H9 (cell line): Measurements from ENCODE around the gene CLEC16A. TPM values are rescaled to one million over a fixed set of nuclear protein-coding genes. Genes with fewer than 3 reads are reported as not detected.
"Not testable (repeated sequence)": the region's sequence is repeated elsewhere in the genome, so short reads cannot be mapped to it uniquely, and the experiment has no call there.

Experiments used
- DNase-seq: peaks from one replicate; pipeline ENCODE4 v3.0.0-alpha.2; 2017
- H2AFZ ChIP-seq: one replicate; pipeline ENCODE4 v1.6.1; 2013; ENCODE audit warnings: mild to moderate bottlenecking, low read length, control low read depth, moderate library complexity
- H2AK5ac ChIP-seq: 2 replicates; pipeline ENCODE4 v1.6.1; 2013; ENCODE audit warnings: low read length, control low read depth, mixed read lengths; ENCODE audit not compliant: insufficient read length
- H2BK120ac ChIP-seq: one replicate; pipeline ENCODE4 v1.6.1; 2013; ENCODE audit warnings: low read depth, mild to moderate bottlenecking, low read length, control low read depth, inconsistent platforms; ENCODE audit not compliant: poor library complexity, severe bottlenecking
- H2BK12ac ChIP-seq: 2 replicates; pipeline ENCODE4 v1.6.1; 2013; ENCODE audit warnings: low read length, control low read depth, mixed read lengths, low read depth; ENCODE audit not compliant: insufficient read length
- H2BK15ac ChIP-seq: 2 replicates; pipeline ENCODE4 v1.6.1; 2013; ENCODE audit warnings: low read depth, low read length, control low read depth
- H2BK20ac ChIP-seq: one replicate; pipeline ENCODE4 v1.6.1; 2013; ENCODE audit warnings: low read depth, mild to moderate bottlenecking, low read length, control low read depth, inconsistent platforms; ENCODE audit not compliant: poor library complexity, severe bottlenecking
- H2BK5ac ChIP-seq: 2 replicates; pipeline ENCODE4 v1.6.1; 2013; ENCODE audit warnings: low read length, control low read depth, mixed read lengths; ENCODE audit not compliant: insufficient read length
- H3K14ac ChIP-seq: 2 replicates; pipeline ENCODE4 v1.6.1; 2013; ENCODE audit warnings: low read length, control low read depth; ENCODE audit not compliant: insufficient read depth
- H3K18ac ChIP-seq: 2 replicates; pipeline ENCODE4 v1.6.1; 2013; ENCODE audit warnings: low read depth, mild to moderate bottlenecking, mixed read lengths, low read length, control low read depth; ENCODE audit not compliant: insufficient read length
- H3K23ac ChIP-seq: 2 replicates; pipeline ENCODE4 v1.6.1; 2013; ENCODE audit warnings: low read length, control low read depth, mixed read lengths, low read depth; ENCODE audit not compliant: insufficient read length
- H3K23me2 ChIP-seq: 2 replicates; pipeline ENCODE4 v1.6.1; 2013; ENCODE audit warnings: low read depth, mild to moderate bottlenecking, mixed read lengths, low read length, control low read depth; ENCODE audit not compliant: insufficient read length, poor library complexity, severe bottlenecking
- H3K27ac ChIP-seq: 2 replicates; pipeline ENCODE4 v1.5.1; 2013; ENCODE audit warnings: low read length, control low read depth, mixed read lengths, low read depth; ENCODE audit not compliant: insufficient read length
- H3K27me3 ChIP-seq: 2 replicates; pipeline ENCODE4 v1.6.1; 2013; ENCODE audit warnings: low read length, control low read depth, inconsistent platforms; ENCODE audit not compliant: insufficient read depth
- H3K4ac ChIP-seq: 2 replicates; pipeline ENCODE4 v1.6.1; 2013; ENCODE audit warnings: low read depth, mild to moderate bottlenecking, control low read depth, inconsistent platforms, low read length, moderate library complexity
- H3K4me1 ChIP-seq: 2 replicates; pipeline ENCODE4 v1.6.1; 2013; ENCODE audit warnings: low read length, control low read depth, inconsistent platforms; ENCODE audit not compliant: insufficient read depth
- H3K4me2 ChIP-seq: 2 replicates; pipeline ENCODE4 v1.6.1; 2013; ENCODE audit warnings: low read length, control low read depth, mixed read lengths; ENCODE audit not compliant: insufficient read length, insufficient read depth
- H3K56ac ChIP-seq: 2 replicates; pipeline ENCODE4 v1.6.1; 2013; ENCODE audit warnings: low read depth, mild to moderate bottlenecking, mixed read lengths, low read length, control low read depth; ENCODE audit not compliant: insufficient read length
- H3K79me1 ChIP-seq: 2 replicates; pipeline ENCODE4 v1.6.1; 2013; ENCODE audit warnings: low read depth, mild to moderate bottlenecking, moderate library complexity, low read length, control low read depth, inconsistent platforms; ENCODE audit not compliant: insufficient read depth, poor library complexity, severe bottlenecking
- H3K79me2 ChIP-seq: 2 replicates; pipeline ENCODE4 v1.6.1; 2013; ENCODE audit warnings: low read length, control low read depth, inconsistent platforms; ENCODE audit not compliant: insufficient read depth
- H3K9ac ChIP-seq: 2 replicates; pipeline ENCODE4 v1.6.1; 2013; ENCODE audit warnings: low read length, control low read depth, mixed read lengths; ENCODE audit not compliant: insufficient read length; ENCODE audit errors: extremely low read depth
- H3K9me3 ChIP-seq: one replicate; pipeline ENCODE4 v1.6.1; 2013; ENCODE audit warnings: low read depth, low read length, inconsistent platforms; ENCODE audit not compliant: control insufficient read depth
- H3T11ph ChIP-seq: one replicate; pipeline ENCODE4 v1.6.1; 2013; ENCODE audit warnings: mild to moderate bottlenecking, low read length, control low read depth, inconsistent platforms
- H4K20me1 ChIP-seq: one replicate; pipeline ENCODE4 v1.6.1; 2013; ENCODE audit not compliant: control insufficient read depth, insufficient read length, insufficient read depth
- H4K5ac ChIP-seq: 2 replicates; pipeline ENCODE4 v1.6.1; 2013; ENCODE audit warnings: low read depth, mild to moderate bottlenecking, mixed read lengths, low read length, control low read depth; ENCODE audit not compliant: insufficient read length
- H4K8ac ChIP-seq: replicated peaks from 2 replicates; pipeline ENCODE4 v1.6.1; 2013; ENCODE audit warnings: low read length, control low read depth, mixed read lengths, low read depth; ENCODE audit not compliant: insufficient read length
- H4K91ac ChIP-seq: 2 replicates; pipeline ENCODE4 v1.6.1; 2013; ENCODE audit warnings: low read depth, mild to moderate bottlenecking, moderate library complexity, mixed read lengths, low read length, control low read depth; ENCODE audit not compliant: insufficient read length
- H3K27ac Mint-ChIP-seq, 3 experiments: 2 replicates in 2 of 3; 3 replicates in 1 of 3; pipeline ENCODE4 v1.8.0; 2020 to 2021; ENCODE audit warnings: mixed read lengths in 3 of 3, mild to moderate bottlenecking in 1 of 3, moderate library complexity in 1 of 3
- H3K27me3 Mint-ChIP-seq: 2 replicates; pipeline ENCODE4 v1.8.0; 2021; ENCODE audit warnings: low read depth, mild to moderate bottlenecking, moderate library complexity, mixed read lengths
- H3K36me3 Mint-ChIP-seq, 3 experiments: 2 replicates in 2 of 3; 3 replicates in 1 of 3; pipeline ENCODE4 v1.8.0; 2020 to 2021; ENCODE audit warnings: low read depth in 3 of 3, mixed read lengths in 3 of 3; ENCODE audit not compliant: insufficient read depth in 1 of 3
- H3K4me1 Mint-ChIP-seq, 2 experiments: 2 replicates each; pipeline ENCODE4 v1.8.0; 2020; ENCODE audit warnings: mixed read lengths in 2 of 2
- H3K4me3 Mint-ChIP-seq, 2 experiments: 2 replicates in 1 of 2; 3 replicates in 1 of 2; pipeline ENCODE4 v1.8.0; 2020 to 2021; ENCODE audit warnings: mild to moderate bottlenecking in 2 of 2, mixed read lengths in 2 of 2, moderate library complexity in 1 of 2
- H3K9me3 Mint-ChIP-seq, 2 experiments: 2 replicates in 1 of 2; 3 replicates in 1 of 2; pipeline ENCODE4 v1.8.0; 2020; ENCODE audit warnings: mild to moderate bottlenecking in 2 of 2, mixed read lengths in 2 of 2, moderate library complexity in 1 of 2
- whole genome bisulfite sequencing: extraction: QIAGEN DNeasy Blood & Tissue Kit; methylation state at CpG from one replicate; pipeline ENCODE4 v1.1.7; 2013; ENCODE audit warnings: missing lambda C conversion rate, low lambda C conversion rate, mixed read lengths; ENCODE audit not compliant: insufficient read length; ENCODE audit errors: extremely low coverage; 5-methylcytosine and 5-hydroxymethylcytosine counted together
- total RNA-seq: library from RNA; stranded (reverse); gene quantifications from 2 replicates; pipeline ENCODE4 v1.2.1, GENCODE V29; 2021
- TF ChIP-seq, protein P1 (sequence below): fragments of 200-600 bp; sonication (generic); conservative IDR thresholded peaks from 3 replicates; pipeline ENCODE4 v1.8.0; 2021; ENCODE audit warnings: antibody characterized with exemption, mild to moderate bottlenecking

The CLEC16A gene
- total RNA-seq, 1 experiment from 2014 or later = 15.2 TPM

GRCh38 chr16:10941127-10941933 is 3.0 kb upstream of the CLEC16A start:
- WGBS = no CpG with 5 or more reads among the region's 36 CpGs
- Histone ChIP-seq H3K79me2 (no peaks in the 10 kb centered on the region; the same call in 1 of the 2 replicates), H4K20me1 (no peaks in the 10 kb centered on the region), H3K56ac (no peak overlapping the region), H2AK5ac (no peak overlapping the region), H2BK20ac (no peak overlapping the region), H4K91ac (no peak overlapping the region), H2BK120ac (no peak overlapping the region), H3K27ac (no peak overlapping the region), H3K9me3 (no peaks in the 10 kb centered on the region), H3T11ph (no peak overlapping the region), H3K18ac (no peak overlapping the region), H4K8ac (no peak overlapping the region), H2AFZ (no peak overlapping the region), H3K4ac (no peak overlapping the region), H3K14ac (no peak overlapping the region; the same call in 1 of the 2 replicates), H2BK12ac (no peak overlapping the region), H3K23ac (no peak overlapping the region), H3K4me2 (peak overlapping the region; percentile 65), H3K4me1 (peaks cover 5% of the 10 kb centered on the region; the same call in 1 of the 2 replicates), H4K5ac (no peak overlapping the region), H2BK5ac (no peak overlapping the region), H2BK15ac (no peak overlapping the region), H3K27me3 (no peaks in the 10 kb centered on the region), H3K23me2 (peaks cover 11% of the 10 kb centered on the region), H3K9ac (peak overlapping the region; percentile 29), H3K79me1 (peaks cover 6% of the 10 kb centered on the region)
- peaks cover 8 to 26% (median 12%) of the 10 kb centered on the region in 3 experiments; a peak in 6 of 7 replicates for H3K36me3 Mint-ChIP-seq
- TF ChIP-seq, protein P1, sequence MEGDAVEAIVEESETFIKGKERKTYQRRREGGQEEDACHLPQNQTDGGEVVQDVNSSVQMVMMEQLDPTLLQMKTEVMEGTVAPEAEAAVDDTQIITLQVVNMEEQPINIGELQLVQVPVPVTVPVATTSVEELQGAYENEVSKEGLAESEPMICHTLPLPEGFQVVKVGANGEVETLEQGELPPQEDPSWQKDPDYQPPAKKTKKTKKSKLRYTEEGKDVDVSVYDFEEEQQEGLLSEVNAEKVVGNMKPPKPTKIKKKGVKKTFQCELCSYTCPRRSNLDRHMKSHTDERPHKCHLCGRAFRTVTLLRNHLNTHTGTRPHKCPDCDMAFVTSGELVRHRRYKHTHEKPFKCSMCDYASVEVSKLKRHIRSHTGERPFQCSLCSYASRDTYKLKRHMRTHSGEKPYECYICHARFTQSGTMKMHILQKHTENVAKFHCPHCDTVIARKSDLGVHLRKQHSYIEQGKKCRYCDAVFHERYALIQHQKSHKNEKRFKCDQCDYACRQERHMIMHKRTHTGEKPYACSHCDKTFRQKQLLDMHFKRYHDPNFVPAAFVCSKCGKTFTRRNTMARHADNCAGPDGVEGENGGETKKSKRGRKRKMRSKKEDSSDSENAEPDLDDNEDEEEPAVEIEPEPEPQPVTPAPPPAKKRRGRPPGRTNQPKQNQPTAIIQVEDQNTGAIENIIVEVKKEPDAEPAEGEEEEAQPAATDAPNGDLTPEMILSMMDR = no peak
- no peak for DNase-seq
- peaks cover 41 to 48% of the 10 kb centered on the region in 2 experiments for H3K4me1 Mint-ChIP-seq
- H3K4me3 Mint-ChIP-seq = peak overlapping the region; percentile 87 to 95
- H3K27ac Mint-ChIP-seq = peak overlapping the region in 1 of 3 experiments; percentile 39; a peak in 1 of 7 replicates
- H3K9me3 Mint-ChIP-seq = no peaks in the 10 kb centered on the region
- no peaks in the 10 kb centered on the region; the same call in 1 of the 2 replicates for H3K27me3 Mint-ChIP-seq

GRCh38 chr16:10941935-10942351 is 2.4 kb upstream of the CLEC16A start:
- not testable (repeated sequence) for DNase-seq

More at GRCh38 chr16:10941935-10942351, 2.4 kb upstream of the CLEC16A start:
- H4K91ac ChIP-seq, H3K4ac ChIP-seq, H3K56ac ChIP-seq, H3K4me1 ChIP-seq, H3K9me3 ChIP-seq, H3K27me3 Mint-ChIP-seq, H3K27ac Mint-ChIP-seq, H4K20me1 ChIP-seq, H2BK12ac ChIP-seq, H2BK15ac ChIP-seq, H4K8ac ChIP-seq, H2BK120ac ChIP-seq, H3K79me1 ChIP-seq, H2AFZ ChIP-seq, H3K79me2 ChIP-seq, H3T11ph ChIP-seq, H3K9ac ChIP-seq, H2AK5ac ChIP-seq, H3K9me3 Mint-ChIP-seq, H3K27ac ChIP-seq, H4K5ac ChIP-seq, H3K23ac ChIP-seq, H2BK5ac ChIP-seq, H2BK20ac ChIP-seq, H3K27me3 ChIP-seq, H3K14ac ChIP-seq, H3K18ac ChIP-seq: not testable (repeated sequence)
- H3K4me2 ChIP-seq = peak overlapping the region; percentile 65
- H3K36me3 Mint-ChIP-seq = peaks cover 8 to 23% (median 8%) of the 10 kb centered on the region in 3 experiments; a peak in 6 of 7 replicates
- peak overlapping the region; percentile 87 to 95 for H3K4me3 Mint-ChIP-seq
- peaks cover 11% of the 10 kb centered on the region for H3K23me2 ChIP-seq
- WGBS = no CpG with 5 or more reads among the region's 52 CpGs
- peaks cover 47 to 54% of the 10 kb centered on the region in 2 experiments for H3K4me1 Mint-ChIP-seq
